Left lung (tissue), 10 donors: ENCODE results near the gene INPPL1. TPM values are rescaled to one million over a fixed set of nuclear protein-coding genes. Genes with fewer than 3 reads are reported as not detected.
"Not testable (repeated sequence)": the region's sequence is repeated elsewhere in the genome, so short reads cannot be mapped to it uniquely, and the experiment has no call there.

Source experiments
- ATAC-seq: fragments of 200-7000 bp; cut with Tn5 transposase; one replicate; pipeline ENCODE4 v1.9.1; 2020; ENCODE audit warnings: moderate library complexity
- DNase-seq, 4 donors: peaks; one replicate each; pipeline ENCODE4 v3.0.0-alpha.2; 2013 to 2020
- H3K27ac ChIP-seq, 2 donors: fragments of 200-600 bp; sonication (generic) in 1 of 2; one replicate each; pipeline versions ENCODE4 v1.5.0 to v1.8.0; 2020 to 2021
- H3K27me3 ChIP-seq, 2 donors: fragments of 200-600 bp; sonication (generic) in 1 of 2; one replicate each; pipeline versions ENCODE4 v1.5.0 to v1.8.0; 2020 to 2021
- H3K36me3 ChIP-seq, 2 donors: fragments of 200-600 bp; sonication (generic) in 1 of 2; one replicate each; pipeline versions ENCODE4 v1.5.0 to v1.8.0; 2020 to 2021
- H3K4me1 ChIP-seq, 2 donors: fragments of 200-600 bp; one replicate each; pipeline ENCODE4 v1.8.0; 2021
- H3K4me3 ChIP-seq, 2 donors: fragments of 200-600 bp; sonication (generic) in 1 of 2; one replicate each; pipeline versions ENCODE4 v1.5.0 to v1.8.0; 2020 to 2021; ENCODE audit warnings: mild to moderate bottlenecking in 1 of 2
- H3K9me3 ChIP-seq, 2 donors: fragments of 200-600 bp; sonication (generic) in 1 of 2; one replicate each; pipeline versions ENCODE4 v1.5.0 to v1.8.0; 2020 to 2021
- intact Hi-C, 2 donors: fragments of 100-400 bp; cut with DNase I; formaldehyde crosslinking; loops; one replicate each; pipeline versions ENCODE4 v1.11.2 to v1.14.2; 2022
- polyA plus RNA-seq, 6 donors: library from polyadenylated mRNA; unstranded; fragments of 120-200 nt; gene quantifications; one replicate each; pipeline ENCODE4 v1.2.1, GENCODE V29; 2013; ENCODE audit not compliant: insufficient read length in 6 of 6
- total RNA-seq, 2 donors: library from RNA; stranded (reverse); fragmentation: NEBNext Ultra II Directional; extraction: Animal tissue kit (Norgen Biotek cat#: 25700); gene quantifications; one replicate each; pipeline ENCODE4 v1.2.1, GENCODE V29; 2021
- TF ChIP-seq, protein P1 (sequence below), 2 donors: fragments of 200-600 bp; sonication (generic) in 1 of 2; IDR thresholded peaks; one replicate each; pipeline versions ENCODE4 v1.5.0 to v1.8.0; 2021; ENCODE audit warnings: antibody characterized with exemption in 2 of 2
- donor health status: DM: no; HTN: yes; CAD: no.
- donor health status: DM: no; HTN: no; CAD: no.

INPPL1 gene
- total and polyA plus RNA-seq, 8 donors, result 140 to 218 (median 165) TPM

DNA sequence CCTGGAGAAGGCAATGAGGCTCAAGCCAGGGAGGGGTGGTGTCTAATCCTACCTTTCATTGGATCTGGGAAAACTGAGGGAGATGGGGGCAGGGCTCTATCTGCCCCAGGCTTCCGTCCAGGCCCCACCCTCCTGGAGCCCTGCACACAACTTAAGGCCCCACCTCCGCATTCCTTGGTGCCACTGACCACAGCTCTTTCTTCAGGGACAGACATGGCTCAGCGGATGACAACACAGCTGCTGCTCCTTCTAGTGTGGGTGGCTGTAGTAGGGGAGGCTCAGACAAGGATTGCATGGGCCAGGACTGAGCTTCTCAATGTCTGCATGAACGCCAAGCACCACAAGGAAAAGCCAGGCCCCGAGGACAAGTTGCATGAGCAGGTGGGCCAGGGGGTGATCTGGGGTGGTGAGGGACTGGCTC is 32.6 kb upstream of the INPPL1 start, which contains the start of gene FOLR1:
FOLR1 (plus strand) TSS at position 180 of the 421 bp plus-strand sequence; CDS start at position 214, 34 bp downstream.
- Histone ChIP-seq H3K9me3 (no peaks in the 10 kb centered on the region), H3K36me3 (no peaks in the 10 kb centered on the region), H3K4me1 (peaks cover 0 to 11% of the 10 kb centered on the region in 2 donors), H3K4me3 (peak within 1 kb of the TSS in 1 of 2 donors; percentile 5), H3K27me3 (no peaks in the 10 kb centered on the region), H3K27ac (peak within 1 kb of the TSS; percentile 26 to 42)
- TF ChIP-seq, protein P1, sequence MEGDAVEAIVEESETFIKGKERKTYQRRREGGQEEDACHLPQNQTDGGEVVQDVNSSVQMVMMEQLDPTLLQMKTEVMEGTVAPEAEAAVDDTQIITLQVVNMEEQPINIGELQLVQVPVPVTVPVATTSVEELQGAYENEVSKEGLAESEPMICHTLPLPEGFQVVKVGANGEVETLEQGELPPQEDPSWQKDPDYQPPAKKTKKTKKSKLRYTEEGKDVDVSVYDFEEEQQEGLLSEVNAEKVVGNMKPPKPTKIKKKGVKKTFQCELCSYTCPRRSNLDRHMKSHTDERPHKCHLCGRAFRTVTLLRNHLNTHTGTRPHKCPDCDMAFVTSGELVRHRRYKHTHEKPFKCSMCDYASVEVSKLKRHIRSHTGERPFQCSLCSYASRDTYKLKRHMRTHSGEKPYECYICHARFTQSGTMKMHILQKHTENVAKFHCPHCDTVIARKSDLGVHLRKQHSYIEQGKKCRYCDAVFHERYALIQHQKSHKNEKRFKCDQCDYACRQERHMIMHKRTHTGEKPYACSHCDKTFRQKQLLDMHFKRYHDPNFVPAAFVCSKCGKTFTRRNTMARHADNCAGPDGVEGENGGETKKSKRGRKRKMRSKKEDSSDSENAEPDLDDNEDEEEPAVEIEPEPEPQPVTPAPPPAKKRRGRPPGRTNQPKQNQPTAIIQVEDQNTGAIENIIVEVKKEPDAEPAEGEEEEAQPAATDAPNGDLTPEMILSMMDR (IDR thresholded peaks at IDR 0.05), result no peak
- ATAC-seq (peak; percentile 84), DNase-seq (peak in 1 of 4 donors; percentile 73)
- intact Hi-C loops, result no loop called here

DNA sequence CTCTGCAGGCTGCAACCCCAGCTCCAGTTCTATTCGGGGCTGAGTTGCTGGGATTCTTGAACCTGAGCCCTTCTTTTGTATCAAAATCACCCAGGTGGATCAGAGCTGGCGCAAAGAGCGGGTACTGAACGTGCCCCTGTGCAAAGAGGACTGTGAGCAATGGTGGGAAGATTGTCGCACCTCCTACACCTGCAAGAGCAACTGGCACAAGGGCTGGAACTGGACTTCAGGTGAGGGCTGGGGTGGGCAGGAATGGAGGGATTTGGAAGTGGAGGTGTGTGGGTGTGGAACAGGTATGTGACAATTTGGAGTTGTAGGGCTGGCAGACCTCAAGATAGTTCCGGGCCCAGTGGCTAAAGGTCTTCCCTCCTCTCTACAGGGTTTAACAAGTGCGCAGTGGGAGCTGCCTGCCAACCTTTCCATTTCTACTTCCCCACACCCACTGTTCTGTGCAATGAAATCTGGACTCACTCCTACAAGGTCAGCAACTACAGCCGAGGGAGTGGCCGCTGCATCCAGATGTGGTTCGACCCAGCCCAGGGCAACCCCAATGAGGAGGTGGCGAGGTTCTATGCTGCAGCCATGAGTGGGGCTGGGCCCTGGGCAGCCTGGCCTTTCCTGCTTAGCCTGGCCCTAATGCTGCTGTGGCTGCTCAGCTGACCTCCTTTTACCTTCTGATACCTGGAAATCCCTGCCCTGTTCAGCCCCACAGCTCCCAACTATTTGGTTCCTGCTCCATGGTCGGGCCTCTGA is 28.9 kb upstream of the INPPL1 start:
- no peak overlapping the region for H3K4me3 ChIP-seq
- DNase-seq, result no peak
- H3K27me3 ChIP-seq, result no peaks in the 10 kb centered on the region
- H3K27ac ChIP-seq, result no peak overlapping the region
- intact Hi-C loops, result no loop called here
- TF ChIP-seq, protein P1 (IDR thresholded peaks at IDR 0.05), result no peak
- H3K36me3 ChIP-seq, result no peaks in the 10 kb centered on the region
- H3K4me1 ChIP-seq, result no peaks in the 10 kb centered on the region
- ATAC-seq, result no peak
- no peaks in the 10 kb centered on the region for H3K9me3 ChIP-seq

DNA sequence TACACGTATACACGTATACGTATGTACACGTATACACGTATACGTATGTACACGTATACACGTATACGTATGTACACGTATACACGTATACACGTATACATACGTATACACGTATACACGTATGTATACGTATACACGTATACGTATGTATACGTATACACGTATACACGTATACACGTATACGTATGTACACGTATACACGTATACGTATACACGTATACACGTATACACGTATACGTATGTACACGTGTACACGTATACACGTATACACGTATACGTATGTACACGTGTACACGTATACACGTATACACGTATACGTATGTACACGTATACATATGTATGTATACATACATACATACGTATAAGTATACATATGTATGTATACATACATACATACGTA is 23.1 kb upstream of the INPPL1 start:
- H3K36me3 ChIP-seq, ATAC-seq, H3K4me3 ChIP-seq, intact Hi-C loops, H3K4me1 ChIP-seq, DNase-seq, H3K9me3 ChIP-seq, H3K27me3 ChIP-seq, H3K27ac ChIP-seq: not testable (repeated sequence)

DNA sequence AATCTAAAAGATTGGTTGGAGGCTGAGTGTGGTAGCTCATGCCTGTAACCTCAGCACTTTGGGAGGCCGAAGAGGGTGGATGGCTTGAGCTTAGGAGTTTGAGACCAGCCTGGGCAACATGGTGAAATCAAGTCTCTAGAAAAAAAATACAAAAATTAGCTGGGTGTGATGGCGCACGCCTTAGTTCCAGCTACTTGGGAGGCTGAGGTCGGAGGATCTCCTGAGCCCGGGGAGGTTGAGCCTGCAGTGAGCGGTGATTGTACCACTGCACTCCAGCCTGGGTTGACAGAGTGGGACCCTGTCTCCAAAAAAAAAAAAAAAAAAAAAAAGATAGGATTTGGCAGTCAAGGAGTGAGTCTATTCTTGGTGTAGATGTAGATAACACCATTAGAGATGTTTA is 22.0 kb upstream of the INPPL1 start:
- ATAC-seq, result no peak
- intact Hi-C loops, result no loop called here
- no peak for DNase-seq
- H3K9me3 ChIP-seq, result no peaks in the 10 kb centered on the region
- no peak overlapping the region for H3K27ac ChIP-seq
- H3K36me3 ChIP-seq, result no peaks in the 10 kb centered on the region
- H3K4me3 ChIP-seq, result no peak overlapping the region
- H3K4me1 ChIP-seq, result peaks cover 0 to 3% of the 10 kb centered on the region in 2 donors
- no peaks in the 10 kb centered on the region for H3K27me3 ChIP-seq
- TF ChIP-seq, protein P1 (IDR thresholded peaks at IDR 0.05), result no peak

DNA sequence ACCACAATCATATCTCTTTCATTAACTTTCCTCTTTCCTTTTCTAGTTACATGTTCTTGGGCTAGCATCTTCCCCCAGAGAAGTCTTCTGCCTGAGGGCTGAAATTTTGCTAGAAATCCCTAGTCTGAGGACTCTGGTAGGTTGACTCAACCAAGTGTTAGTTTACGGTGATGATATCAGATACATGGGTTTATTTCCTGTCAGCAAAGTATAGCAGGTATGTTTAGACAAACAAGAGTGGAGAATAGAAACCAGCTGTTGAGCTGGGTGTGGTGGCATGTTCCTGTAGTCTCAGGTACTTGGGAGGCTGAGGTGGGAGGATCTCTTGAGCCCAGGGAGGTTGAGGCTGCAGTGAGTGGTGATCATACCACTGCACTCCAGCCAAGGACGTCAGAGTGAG is 21.4 kb upstream of the INPPL1 start:
- no peak for DNase-seq
- Histone ChIP-seq H3K27ac (no peak overlapping the region), H3K27me3 (no peaks in the 10 kb centered on the region), H3K4me1 (peaks cover 0 to 8% of the 10 kb centered on the region in 2 donors), H3K9me3 (no peaks in the 10 kb centered on the region), H3K36me3 (no peaks in the 10 kb centered on the region), H3K4me3 (no peak overlapping the region)
- no peak for ATAC-seq
- intact Hi-C loops, result no loop called here
- TF ChIP-seq, protein P1 (IDR thresholded peaks at IDR 0.05), result no peak
